Measurements from ENCODE around the gene SERPINA1.

DNA sequence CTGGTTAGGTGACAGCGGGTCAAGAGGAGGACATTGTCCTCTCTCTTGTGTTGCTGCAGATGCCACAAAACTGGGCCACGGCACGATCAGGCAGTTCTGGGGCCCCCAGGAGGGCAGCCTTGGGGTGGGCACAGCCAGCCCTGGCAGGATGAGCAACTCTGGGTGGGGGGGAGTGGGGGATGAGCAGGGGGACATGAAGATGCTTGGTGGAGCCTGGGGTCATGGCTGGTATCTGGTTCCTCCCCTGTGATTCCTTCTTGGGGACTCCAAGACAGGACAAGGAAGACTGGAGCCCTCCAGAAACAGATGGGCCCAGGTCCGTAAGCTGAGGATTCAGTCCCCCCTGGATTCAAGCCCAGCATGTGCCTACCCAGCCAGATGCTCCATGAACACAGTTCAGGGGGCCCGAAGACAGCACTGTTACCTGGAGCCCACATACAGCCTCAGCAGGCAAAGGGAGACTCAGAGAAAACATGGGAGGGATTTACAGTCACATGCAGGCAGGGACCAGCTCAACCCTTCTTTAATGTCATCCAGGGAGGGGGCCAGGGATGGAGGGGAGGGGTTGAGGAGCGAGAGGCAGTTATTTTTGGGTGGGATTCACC is 10.4 kb downstream of the SERPINA1 start:
- TF ChIP-seq CTCF (IDR thresholded peaks at IDR 0.05; ENCODE audit: low read depth, low read length, poor library complexity, severe bottlenecking), result no peak
- TF ChIP-seq EZH2phosphoT487 (IDR thresholded peaks at IDR 0.05; ENCODE audit: borderline replicate concordance, low read length), result no peak

Data from DOHH2 (cell line).